ENCODE measurements around the gene APOA1. TPM values are rescaled to one million over a fixed set of nuclear protein-coding genes. Genes with fewer than 3 reads are reported as not detected.

Gene APOA1
- total RNA-seq, 1 experiment from 2014 or later, result not detected

GRCh38 chr11:116790167-116791001, 47.0 kb downstream of the APOA1 start:
- no peak for DNase-seq (ENCODE audit: low spot score)

- DNase-seq (ENCODE audit: low spot score), result no peak
These were observed 48.4 kb downstream of the APOA1 start for GRCh38 chr11:116788975-116789374.

DNA sequence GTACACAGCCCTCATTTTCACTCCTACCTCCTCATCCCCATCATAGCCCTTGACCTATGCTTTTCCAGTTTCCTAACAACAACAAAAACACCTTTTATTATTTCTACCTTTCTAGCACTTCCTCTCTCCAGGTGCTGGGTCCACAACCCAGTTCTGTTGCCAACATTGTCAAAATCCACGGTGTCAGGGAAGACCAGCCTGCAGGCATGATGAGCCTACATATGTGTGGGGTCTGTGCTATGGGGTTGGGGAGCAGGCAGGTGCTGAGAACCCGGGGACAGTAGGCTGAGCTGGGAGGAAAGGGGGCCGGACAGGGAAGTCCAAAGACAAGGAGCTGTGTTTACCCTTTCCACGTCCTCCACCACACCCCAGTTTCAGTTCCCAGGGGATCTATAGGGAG, 48.9 kb downstream of the APOA1 start:
- DNase-seq (ENCODE audit: low spot score), result no peak

DNA sequence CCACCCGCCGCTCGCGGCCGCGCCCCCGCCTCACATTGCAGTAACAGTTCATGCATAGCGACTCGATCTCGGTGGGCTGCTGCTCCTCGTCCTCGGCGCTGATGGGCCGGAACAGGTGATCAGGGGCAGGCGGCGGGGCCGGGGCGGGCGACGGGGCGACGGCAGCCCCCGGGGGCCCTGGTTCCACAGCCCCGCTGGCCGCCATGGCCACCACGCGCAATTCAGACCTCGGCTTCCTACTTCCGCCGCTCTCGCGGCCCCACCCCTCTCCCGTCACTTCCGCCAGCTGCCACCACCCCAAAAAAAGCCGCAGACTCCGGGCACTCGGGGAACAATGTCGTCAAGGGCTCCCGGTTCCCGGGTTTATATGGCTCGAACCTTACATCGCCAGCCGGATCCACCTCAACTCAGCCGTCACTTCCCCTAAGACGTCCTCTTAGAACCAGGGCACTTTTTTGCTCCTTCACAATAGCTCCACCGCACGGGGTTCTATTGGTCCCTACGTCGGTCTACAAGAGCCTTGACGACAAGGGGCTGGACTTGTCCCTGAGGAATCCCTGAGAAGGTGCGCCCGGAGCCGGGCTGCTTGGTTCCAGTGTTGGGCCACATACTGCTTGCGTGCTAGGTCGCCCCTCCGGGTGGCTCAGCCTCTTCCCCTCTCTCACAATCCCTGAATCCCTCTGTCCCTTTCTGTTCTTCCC, 49.5 kb downstream of the APOA1 start, which contains the start of gene ZPR1:
Gene ZPR1 (minus strand): TSS at position 238 of the 701 bp plus-strand sequence. CDS start 33 bp downstream, at position 205.
- peak; percentile 82 for DNase-seq (ENCODE audit: low spot score)

- DNase-seq (ENCODE audit: low spot score), result peak; percentile 22
These were observed 50.0 kb downstream of the APOA1 start for GRCh38 chr11:116787436-116787785.

DNA sequence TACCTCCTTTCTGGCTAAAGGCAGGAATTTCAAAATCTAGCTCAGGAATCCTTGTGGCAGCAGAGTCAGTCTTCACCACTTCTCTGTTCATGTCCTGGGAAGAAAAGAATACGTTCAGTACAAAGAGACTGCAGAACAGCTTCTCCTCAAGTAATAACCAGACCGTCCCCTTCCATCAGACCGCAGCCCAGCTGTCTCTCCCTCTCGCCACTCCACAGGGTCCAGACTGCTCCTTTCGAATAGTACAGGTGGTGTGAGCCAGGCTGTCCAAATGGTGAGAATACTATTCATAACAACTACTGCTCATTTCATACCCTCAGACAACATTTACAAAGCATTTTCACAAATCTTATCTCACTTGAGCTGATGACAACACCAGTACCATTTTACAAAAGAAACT, 50.5 kb downstream of the APOA1 start:
- DNase-seq (ENCODE audit: low spot score), result no peak

DNA sequence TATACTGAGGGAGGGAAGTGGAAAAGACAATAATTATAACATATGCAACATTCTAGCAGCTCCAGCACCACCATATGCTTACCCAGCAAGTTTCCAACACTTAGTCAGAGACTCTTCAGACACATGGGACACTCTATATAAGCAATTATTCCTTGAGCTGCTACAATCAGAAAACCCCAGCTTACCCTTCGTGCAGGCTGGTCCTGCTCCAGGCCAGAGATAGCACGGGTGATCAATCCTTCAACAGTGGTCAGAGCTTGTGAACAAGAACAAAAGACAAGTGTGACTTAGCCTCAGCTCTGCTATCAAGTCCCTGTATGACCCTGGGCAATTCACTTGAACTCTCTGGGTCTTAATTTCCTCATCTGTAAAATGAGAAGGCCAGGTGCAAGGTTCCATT, 51.1 kb downstream of the APOA1 start:
- DNase-seq (ENCODE audit: low spot score), result no peak

Other genes starting within 250 kb of the APOA1 start
- gene BUD13, start 64.6 kb downstream of the APOA1 start, total RNA-seq (2014; rRNA removed; shearing (Covaris generic)), result 21.7 and 22.1 TPM in 2 replicates
- gene ZPR1, start 49.6 kb downstream of the APOA1 start, total RNA-seq (2014; rRNA removed; shearing (Covaris generic)), result 56.3 and 60.7 TPM in 2 replicates
- not detected in 2 replicates for gene APOA5, start 45.7 kb downstream of the APOA1 start, total RNA-seq (2014; rRNA removed; shearing (Covaris generic))
- gene APOA4, start 14.3 kb downstream of the APOA1 start, total RNA-seq (2014; rRNA removed; shearing (Covaris generic)), result not detected in 2 replicates
- not detected in 2 replicates for gene APOC3, start 7.7 kb downstream of the APOA1 start, total RNA-seq (2014; rRNA removed; shearing (Covaris generic))